Measurements from ENCODE around the gene ASAP2. TPM values are rescaled to one million over a fixed set of nuclear protein-coding genes. Genes with fewer than 3 reads are reported as not detected.

ASAP2 gene
- polyA plus RNA-seq, 3 donors: 0.08 to 1.1 (median 0.20) TPM

DNA sequence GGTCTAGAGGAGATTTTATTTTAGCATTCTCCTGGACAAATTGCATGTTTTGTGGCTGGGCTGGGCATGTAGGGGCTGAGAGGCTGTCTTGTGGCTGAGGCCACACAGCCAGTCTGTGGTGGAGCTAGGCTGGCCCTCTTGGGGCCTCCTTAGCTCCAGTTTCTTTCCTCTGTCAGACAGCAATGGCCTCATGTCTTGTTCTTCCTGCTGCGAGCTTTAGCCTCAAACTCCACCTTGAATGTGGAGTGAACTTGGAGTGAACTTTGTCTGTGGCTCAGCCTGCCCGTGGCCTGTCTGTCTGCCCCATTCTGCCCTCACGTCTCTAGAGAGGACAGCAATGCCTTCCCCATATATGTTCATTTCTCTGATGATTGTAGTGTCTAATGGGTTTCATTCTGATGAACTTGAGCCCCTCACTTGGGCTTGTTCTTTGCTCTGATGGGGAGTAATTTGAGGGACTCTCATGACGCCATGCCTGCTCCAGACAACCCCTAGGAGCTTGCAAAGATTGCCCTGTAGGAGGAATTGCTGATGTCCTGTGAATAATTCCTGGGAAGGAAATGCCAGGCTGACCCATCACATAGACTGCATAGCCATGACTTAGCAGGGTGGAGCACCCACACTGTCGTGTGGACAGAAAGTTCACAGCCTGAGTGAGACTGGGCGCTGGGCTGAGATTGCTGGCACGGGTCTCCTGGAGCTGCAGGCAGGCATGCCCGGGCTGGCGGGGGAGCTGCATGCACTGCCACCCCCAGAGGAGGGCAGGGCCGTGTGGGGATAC is 42.6 kb downstream of the ASAP2 start:
- Histone ChIP-seq H2AFZ (ENCODE audit: insufficient read depth, low read depth, low read length, poor library complexity, severe bottlenecking) (no peak overlapping the region), H3K27ac (ENCODE audit: low read depth in 1 of 2, low read length in 2 of 2) (no peak overlapping the region), H3K9me3 (replicated peaks in 1 of 2; ENCODE audit: control insufficient read depth in 1 of 2, insufficient read depth in 1 of 2, low read length in 2 of 2) (no peaks in the 10 kb centered on the region), H3K4me1 (ENCODE audit: control insufficient read depth in 1 of 2, insufficient read depth in 2 of 2, low read length in 2 of 2) (no peaks in the 10 kb centered on the region), H3K4me3 (replicated peaks in 1 of 3; ENCODE audit: low read depth in 2 of 3, low read length in 3 of 3) (no peak overlapping the region), H4K20me1 (ENCODE audit: insufficient read depth, low read length) (no peaks in the 10 kb centered on the region), H3K9ac (ENCODE audit: insufficient read depth, low read length, poor library complexity, severe bottlenecking) (no peak overlapping the region), H3K36me3 (replicated peaks in 1 of 2; ENCODE audit: control insufficient read depth in 1 of 2, insufficient read depth in 2 of 2, low read length in 2 of 2) (no peaks in the 10 kb centered on the region), H3K79me2 (ENCODE audit: insufficient read depth, low read length) (no peaks in the 10 kb centered on the region), H3K4me2 (replicated peaks; ENCODE audit: extremely low read depth, low read length, poor library complexity, severe bottlenecking) (no peak overlapping the region), H3K27me3 (ENCODE audit: control insufficient read depth in 2 of 2, insufficient read depth in 2 of 2, low read length in 2 of 2) (no peaks in the 10 kb centered on the region)
- Mint-ChIP-seq H3K4me3 (no peak overlapping the region), H3K36me3 (no peaks in the 10 kb centered on the region), H3K4me1 (peaks cover 10% of the 10 kb centered on the region), H3K27me3 (ENCODE audit: low read depth in 3 of 3) (peaks cover 2 to 9% (median 2%) of the 10 kb centered on the region in 3 donors), H3K27ac (no peak overlapping the region), H3K9me3 (no peaks in the 10 kb centered on the region)
- WGBS (ENCODE audit: insufficient coverage): 90% methylated on average over 7 of the region's 10 CpGs
- TF ChIP-seq, protein P1, sequence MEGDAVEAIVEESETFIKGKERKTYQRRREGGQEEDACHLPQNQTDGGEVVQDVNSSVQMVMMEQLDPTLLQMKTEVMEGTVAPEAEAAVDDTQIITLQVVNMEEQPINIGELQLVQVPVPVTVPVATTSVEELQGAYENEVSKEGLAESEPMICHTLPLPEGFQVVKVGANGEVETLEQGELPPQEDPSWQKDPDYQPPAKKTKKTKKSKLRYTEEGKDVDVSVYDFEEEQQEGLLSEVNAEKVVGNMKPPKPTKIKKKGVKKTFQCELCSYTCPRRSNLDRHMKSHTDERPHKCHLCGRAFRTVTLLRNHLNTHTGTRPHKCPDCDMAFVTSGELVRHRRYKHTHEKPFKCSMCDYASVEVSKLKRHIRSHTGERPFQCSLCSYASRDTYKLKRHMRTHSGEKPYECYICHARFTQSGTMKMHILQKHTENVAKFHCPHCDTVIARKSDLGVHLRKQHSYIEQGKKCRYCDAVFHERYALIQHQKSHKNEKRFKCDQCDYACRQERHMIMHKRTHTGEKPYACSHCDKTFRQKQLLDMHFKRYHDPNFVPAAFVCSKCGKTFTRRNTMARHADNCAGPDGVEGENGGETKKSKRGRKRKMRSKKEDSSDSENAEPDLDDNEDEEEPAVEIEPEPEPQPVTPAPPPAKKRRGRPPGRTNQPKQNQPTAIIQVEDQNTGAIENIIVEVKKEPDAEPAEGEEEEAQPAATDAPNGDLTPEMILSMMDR (IDR thresholded peaks at IDR 0.05): no peak
- intact Hi-C loops (cut with micrococcal nuclease): no loop called here
- no peak for DNase-seq

DNA sequence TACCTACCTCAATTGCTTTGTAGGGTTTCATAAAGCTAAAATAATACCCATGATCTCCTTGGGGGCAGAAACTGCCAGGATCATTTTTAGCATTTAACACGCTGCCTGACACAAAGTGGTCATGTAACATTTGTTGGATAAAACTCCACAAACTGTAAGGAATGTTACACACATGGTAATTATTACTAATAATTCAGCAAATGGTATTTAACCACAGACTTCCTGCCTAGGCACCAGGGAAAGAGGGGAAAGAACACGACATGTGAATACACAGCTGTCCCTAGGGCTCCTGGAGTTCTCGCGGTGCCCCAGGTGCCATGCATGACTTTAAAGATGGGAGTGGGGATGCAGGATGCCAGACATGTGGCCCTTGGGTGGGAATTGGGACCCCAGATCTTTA is 43.5 kb downstream of the ASAP2 start:
- no peak overlapping the region for H3K4me3 ChIP-seq (replicated peaks in 1 of 3; ENCODE audit: low read depth in 2 of 3, low read length in 3 of 3)
- H2AFZ ChIP-seq (ENCODE audit: insufficient read depth, low read depth, low read length, poor library complexity, severe bottlenecking): no peak overlapping the region
- H3K27me3 ChIP-seq (ENCODE audit: control insufficient read depth in 2 of 2, insufficient read depth in 2 of 2, low read length in 2 of 2): no peaks in the 10 kb centered on the region
- H3K36me3 ChIP-seq (replicated peaks in 1 of 2; ENCODE audit: control insufficient read depth in 1 of 2, insufficient read depth in 2 of 2, low read length in 2 of 2): no peaks in the 10 kb centered on the region
- intact Hi-C loops (cut with micrococcal nuclease): no loop called here
- no peaks in the 10 kb centered on the region for H3K36me3 Mint-ChIP-seq
- TF ChIP-seq, protein P1 (IDR thresholded peaks at IDR 0.05): no peak
- no peak overlapping the region for H3K4me2 ChIP-seq (replicated peaks; ENCODE audit: extremely low read depth, low read length, poor library complexity, severe bottlenecking)
- no peak for DNase-seq
- no peak overlapping the region for H3K9ac ChIP-seq (ENCODE audit: insufficient read depth, low read length, poor library complexity, severe bottlenecking)
- H3K27ac Mint-ChIP-seq: no peak overlapping the region
- no peaks in the 10 kb centered on the region for H3K9me3 ChIP-seq (replicated peaks in 1 of 2; ENCODE audit: control insufficient read depth in 1 of 2, insufficient read depth in 1 of 2, low read length in 2 of 2)
- no peaks in the 10 kb centered on the region for H3K4me1 ChIP-seq (ENCODE audit: control insufficient read depth in 1 of 2, insufficient read depth in 2 of 2, low read length in 2 of 2)
- peaks cover 10% of the 10 kb centered on the region for H3K4me1 Mint-ChIP-seq
- WGBS (ENCODE audit: insufficient coverage): 94% methylated on average over 2 of the region's 4 CpGs
- peaks cover 2 to 9% (median 2%) of the 10 kb centered on the region in 3 donors for H3K27me3 Mint-ChIP-seq (ENCODE audit: low read depth in 3 of 3)
- H3K9me3 Mint-ChIP-seq: no peaks in the 10 kb centered on the region
- H4K20me1 ChIP-seq (ENCODE audit: insufficient read depth, low read length): no peaks in the 10 kb centered on the region
- H3K79me2 ChIP-seq (ENCODE audit: insufficient read depth, low read length): no peaks in the 10 kb centered on the region
- no peak overlapping the region for H3K27ac ChIP-seq (ENCODE audit: low read depth in 1 of 2, low read length in 2 of 2)
- H3K4me3 Mint-ChIP-seq: no peak overlapping the region

Data from CD14-positive monocyte (primary cell).